ENCODE data around the gene LRRC40. TPM values are rescaled to one million over a fixed set of nuclear protein-coding genes. Genes with fewer than 3 reads are reported as not detected.
A peak's percentile ranks its signal among the peaks of the same experiment; 100 is the strongest.

Gene LRRC40
- 10 to 100 TPM; 12.4 to 13.3 TPM for total RNA-seq
- 11.4 TPM for polyA plus RNA-seq (2013, experiment 1 of 2)
- 13.0 TPM for polyA plus RNA-seq (2013, experiment 2 of 2)
- total RNA-seq, result 23.4 to 70.8 (median 37.3) reads per million in 172 experiments

- Mint-ChIP-seq H3K36me3 (ENCODE audit: low read depth) (peaks cover 55% of the 10 kb centered on the region), H3K4me3 (peak within 1 kb of the TSS; percentile 99), H3K9me3 (no peaks in the 10 kb centered on the region), H3K27me3 (no peaks in the 10 kb centered on the region), H3K27ac (peak within 1 kb of the TSS; percentile 99), H3K4me1 (ENCODE audit: low read depth) (peaks cover 84% of the 10 kb centered on the region)
- ChIA-PET POLR2A (interaction anchor here (0.8 to 8.4 kb wide), 7 partner anchors 9 to 875 kb away, joined by 3 to 128 read pairs (median 17); partner anchors contain the start of genes ANKRD13C, CTH, SRSF11 and ZRANB2), CTCF (interaction anchor here (1.4 to 2.9 kb wide), 2 partner anchors 15 to 876 kb away, joined by 4 to 15 read pairs; partner anchors contain the start of gene SRSF11)
- Histone ChIP-seq H3K4me3 (ENCODE audit: low read length) (peak within 1 kb of the TSS; percentile 81), H3K36me3 (ENCODE audit: insufficient read depth, low read length) (peaks cover 7% of the 10 kb centered on the region), H3K4me1 (ENCODE audit: insufficient read depth, low read length) (peaks cover 38% of the 10 kb centered on the region), H3K27me3 (ENCODE audit: control insufficient read depth in 1 of 2, insufficient read depth in 2 of 2, low read length in 2 of 2) (no peaks in the 10 kb centered on the region), H3K9me3 (ENCODE audit: control insufficient read depth in 1 of 2, insufficient read depth in 1 of 2, low read length in 2 of 2) (no peaks in the 10 kb centered on the region), H3K27ac (ENCODE audit: low read depth in 1 of 2, low read length in 2 of 2) (peak within 1 kb of the TSS; percentile 85 to 97)
- TF ChIP-seq, protein P1, sequence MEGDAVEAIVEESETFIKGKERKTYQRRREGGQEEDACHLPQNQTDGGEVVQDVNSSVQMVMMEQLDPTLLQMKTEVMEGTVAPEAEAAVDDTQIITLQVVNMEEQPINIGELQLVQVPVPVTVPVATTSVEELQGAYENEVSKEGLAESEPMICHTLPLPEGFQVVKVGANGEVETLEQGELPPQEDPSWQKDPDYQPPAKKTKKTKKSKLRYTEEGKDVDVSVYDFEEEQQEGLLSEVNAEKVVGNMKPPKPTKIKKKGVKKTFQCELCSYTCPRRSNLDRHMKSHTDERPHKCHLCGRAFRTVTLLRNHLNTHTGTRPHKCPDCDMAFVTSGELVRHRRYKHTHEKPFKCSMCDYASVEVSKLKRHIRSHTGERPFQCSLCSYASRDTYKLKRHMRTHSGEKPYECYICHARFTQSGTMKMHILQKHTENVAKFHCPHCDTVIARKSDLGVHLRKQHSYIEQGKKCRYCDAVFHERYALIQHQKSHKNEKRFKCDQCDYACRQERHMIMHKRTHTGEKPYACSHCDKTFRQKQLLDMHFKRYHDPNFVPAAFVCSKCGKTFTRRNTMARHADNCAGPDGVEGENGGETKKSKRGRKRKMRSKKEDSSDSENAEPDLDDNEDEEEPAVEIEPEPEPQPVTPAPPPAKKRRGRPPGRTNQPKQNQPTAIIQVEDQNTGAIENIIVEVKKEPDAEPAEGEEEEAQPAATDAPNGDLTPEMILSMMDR (IDR thresholded peaks at IDR 0.05), result no peak
- DNase-seq (peak; percentile 88 to 98 (median 95)), ATAC-seq (ENCODE audit: poor library complexity) (peak; percentile 90)
- intact Hi-C loops (cut with DNase I, micrococcal nuclease), result loop anchor here (1.0 to 5.0 kb wide), 4 partner anchors 16 to 876 kb away; partner anchors contain the start of genes ZRANB2 (in 2 of the 2) and SRSF11 (in 1 of the 2)
Measured at GRCh38 chr1:70205434-70206118, at the start of gene LRRC40. Gene LRRC40, minus strand, starts transcription at chr1:70205579. Its CDS starts 39 bp downstream, at chr1:70205540.

GRCh38 chr1:70248729-70249128 is 43.4 kb upstream of the LRRC40 start:
- ChIA-PET CTCF (interaction anchor here (1.1 kb wide), 1 partner anchor 13 kb away, joined by 3 read pairs; no protein-coding TSS in a partner anchor), POLR2A (no interaction called here)
- Histone ChIP-seq H3K4me1 (ENCODE audit: insufficient read depth, low read length) (no peaks in the 10 kb centered on the region), H3K27me3 (ENCODE audit: control insufficient read depth in 1 of 2, insufficient read depth in 2 of 2, low read length in 2 of 2) (no peaks in the 10 kb centered on the region), H3K36me3 (ENCODE audit: insufficient read depth, low read length) (peaks cover 85% of the 10 kb centered on the region), H3K9me3 (ENCODE audit: control insufficient read depth in 1 of 2, insufficient read depth in 1 of 2, low read length in 2 of 2) (no peaks in the 10 kb centered on the region), H3K4me3 (ENCODE audit: low read length) (no peak overlapping the region), H3K27ac (ENCODE audit: low read depth in 1 of 2, low read length in 2 of 2) (no peak overlapping the region)
- H3K27ac Mint-ChIP-seq, result peak overlapping the region; percentile 42
- TF ChIP-seq, protein P1 (IDR thresholded peaks at IDR 0.05), result no peak
- intact Hi-C loops (cut with DNase I, micrococcal nuclease), result no loop called here
- no peak overlapping the region for H3K4me3 Mint-ChIP-seq
- H3K9me3 Mint-ChIP-seq, result no peaks in the 10 kb centered on the region
- ATAC-seq (ENCODE audit: poor library complexity), result no peak
- no peaks in the 10 kb centered on the region for H3K4me1 Mint-ChIP-seq (ENCODE audit: low read depth)
- no peak for DNase-seq
- H3K27me3 Mint-ChIP-seq, result no peaks in the 10 kb centered on the region
- peaks cover 85% of the 10 kb centered on the region for H3K36me3 Mint-ChIP-seq (ENCODE audit: low read depth)

DNA sequence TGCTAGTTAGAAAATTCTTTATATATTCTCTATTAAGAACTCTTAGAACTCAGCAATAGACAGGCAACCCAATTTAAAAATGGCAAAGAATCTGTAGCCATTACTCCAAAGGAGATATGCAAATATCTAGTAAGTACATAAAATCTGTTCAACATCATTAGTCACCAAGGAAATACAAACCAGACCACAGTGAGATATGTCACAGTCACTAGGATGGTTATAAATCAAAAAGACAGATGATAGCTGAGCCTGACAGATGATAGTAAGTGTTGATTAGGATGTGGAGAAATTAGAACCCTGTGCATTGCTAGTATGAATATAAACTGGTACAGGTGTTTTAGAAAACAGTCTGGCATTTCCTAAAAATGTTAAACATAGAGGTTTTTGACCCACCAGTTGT is 42.4 kb upstream of the LRRC40 start:
- H3K36me3 Mint-ChIP-seq (ENCODE audit: low read depth), result peaks cover 94% of the 10 kb centered on the region
- peak overlapping the region; percentile 42 for H3K27ac Mint-ChIP-seq
- H3K9me3 Mint-ChIP-seq, result no peaks in the 10 kb centered on the region
- peaks cover 95% of the 10 kb centered on the region for H3K36me3 ChIP-seq (ENCODE audit: insufficient read depth, low read length)
- no peaks in the 10 kb centered on the region for H3K4me1 Mint-ChIP-seq (ENCODE audit: low read depth)
- no peak overlapping the region for H3K27ac ChIP-seq (ENCODE audit: low read depth in 1 of 2, low read length in 2 of 2)
- ChIA-PET POLR2A (no interaction called here), CTCF (interaction anchor here (0.9 kb wide), 1 partner anchor 9 kb away, joined by 3 read pairs; no protein-coding TSS in a partner anchor)
- TF ChIP-seq, protein P1 (IDR thresholded peaks at IDR 0.05), result no peak
- no peaks in the 10 kb centered on the region for H3K27me3 ChIP-seq (ENCODE audit: control insufficient read depth in 1 of 2, insufficient read depth in 2 of 2, low read length in 2 of 2)
- H3K9me3 ChIP-seq (ENCODE audit: control insufficient read depth in 1 of 2, insufficient read depth in 1 of 2, low read length in 2 of 2), result no peaks in the 10 kb centered on the region
- DNase-seq (no peak), ATAC-seq (ENCODE audit: poor library complexity) (no peak)
- H3K27me3 Mint-ChIP-seq, result no peaks in the 10 kb centered on the region
- no peaks in the 10 kb centered on the region for H3K4me1 ChIP-seq (ENCODE audit: insufficient read depth, low read length)
- H3K4me3 Mint-ChIP-seq, result no peak overlapping the region
- intact Hi-C loops (cut with DNase I, micrococcal nuclease), result no loop called here
- no peak overlapping the region for H3K4me3 ChIP-seq (ENCODE audit: low read length)
